SH-SY5Y (cell line): ENCODE measurements around the gene SARDH.

Experiments
- GATA2 ChIP-seq: IDR thresholded peaks from 2 replicates; pipeline ENCODE4 v1.6.1; 2011; ENCODE audit warnings: mild to moderate bottlenecking, low read depth, low read length
- GATA3 ChIP-seq: IDR thresholded peaks from 2 replicates; pipeline ENCODE4 v1.6.1; 2011; ENCODE audit warnings: low read depth, mild to moderate bottlenecking, low read length, moderate library complexity

DNA sequence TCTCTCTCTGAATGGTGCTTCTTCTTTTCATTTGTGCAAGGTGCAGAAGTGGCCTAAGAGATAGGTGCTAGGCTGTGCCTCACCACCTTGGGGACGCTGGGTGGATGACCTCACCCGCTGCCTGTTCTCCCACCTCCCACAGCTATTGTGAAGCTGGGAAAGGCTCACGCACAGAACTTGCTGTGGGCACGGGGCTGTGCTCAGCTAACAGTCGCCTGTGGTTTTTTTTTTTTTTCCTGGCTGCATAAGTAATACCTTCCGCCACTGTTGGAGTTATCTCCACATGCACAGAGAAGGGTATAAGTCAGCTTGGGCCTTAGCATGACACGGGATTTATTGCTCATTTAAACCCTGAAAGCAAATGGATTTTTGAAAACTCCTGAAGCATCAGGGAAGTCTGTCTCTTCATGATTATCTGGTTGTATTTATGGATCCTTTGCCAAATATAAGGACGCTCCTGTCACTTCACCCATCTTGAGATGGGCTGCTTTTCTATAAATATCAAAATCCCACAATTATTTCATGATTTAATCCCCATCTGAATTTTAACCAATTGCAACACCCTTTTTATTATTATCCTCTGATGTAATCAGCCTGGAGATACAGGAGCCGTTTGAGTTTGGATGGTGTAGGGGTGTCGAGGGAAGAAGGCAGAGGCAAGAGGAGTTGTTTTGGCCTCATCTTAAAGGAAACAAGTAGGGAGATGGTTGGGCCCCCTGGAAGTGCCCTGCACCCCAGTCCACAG, 93.0 kb downstream of the SARDH start:
- TF ChIP-seq GATA2, result no peak
- no peak for TF ChIP-seq GATA3
